Fibroblast of skin of scalp (primary cell): ENCODE results near the gene TEX2. TPM values are rescaled to one million over a fixed set of nuclear protein-coding genes. Genes with fewer than 3 reads are reported as not detected.

Experiments used
- DNase-seq: peaks from one replicate; pipeline ENCODE4 v3.0.0-alpha.2; 2013
- polyA plus RNA-seq, 2 experiments: library from polyadenylated mRNA; unstranded; fragments of 120-200 nt; gene quantifications; one replicate each; pipeline ENCODE4 v1.2.1, GENCODE V29; 2013; ENCODE audit not compliant: insufficient read length in 2 of 2

Gene TEX2
- polyA plus RNA-seq (2013, experiment 1 of 2; ENCODE audit: insufficient read length) = 13.6 TPM
- polyA plus RNA-seq (2013, experiment 2 of 2; ENCODE audit: insufficient read length) = 14.1 TPM

- DNase-seq = peak; percentile 89
Observed at GRCh38 chr17:64263000-64263766, at the start of gene TEX2. Gene TEX2 (minus strand): TSS chr17:64263260. CDS start chr17:64214217, 49,043 bp downstream.

GRCh38 chr17:64309710-64310109, 46.6 kb upstream of the TEX2 start:
- no peak for DNase-seq

GRCh38 chr17:64309021-64309420, 46.0 kb upstream of the TEX2 start:
- no peak for DNase-seq

GRCh38 chr17:64306850-64307463, 43.9 kb upstream of the TEX2 start:
- DNase-seq = peak; percentile 67

- no peak for DNase-seq
Observed at GRCh38 chr17:64304551-64304950, 41.5 kb upstream of the TEX2 start.

GRCh38 chr17:64300699-64300965, 37.6 kb upstream of the TEX2 start:
- DNase-seq = no peak

- no peak for DNase-seq
Observed at GRCh38 chr17:64297467-64298088, 34.5 kb upstream of the TEX2 start.

- no peak for DNase-seq
Observed at GRCh38 chr17:64296246-64296645, 33.2 kb upstream of the TEX2 start.

- DNase-seq = no peak
Observed at GRCh38 chr17:64295146-64295545, 32.1 kb upstream of the TEX2 start.

GRCh38 chr17:64291268-64291851, 28.3 kb upstream of the TEX2 start:
- no peak for DNase-seq

- DNase-seq = no peak
Observed at GRCh38 chr17:64289741-64290141, 26.7 kb upstream of the TEX2 start.

GRCh38 chr17:64282753-64283080, 19.7 kb upstream of the TEX2 start:
- no peak for DNase-seq

- DNase-seq = peak; percentile 73
Observed at GRCh38 chr17:64281962-64282752, 19.1 kb upstream of the TEX2 start.

GRCh38 chr17:64278614-64279013, 15.6 kb upstream of the TEX2 start:
- no peak for DNase-seq

GRCh38 chr17:64277831-64278562, 14.9 kb upstream of the TEX2 start:
- DNase-seq = no peak

GRCh38 chr17:64276961-64277505, 14.0 kb upstream of the TEX2 start:
- no peak for DNase-seq

GRCh38 chr17:64275016-64275415, 12.0 kb upstream of the TEX2 start:
- no peak for DNase-seq

GRCh38 chr17:64273006-64273405, 9.9 kb upstream of the TEX2 start:
- no peak for DNase-seq

GRCh38 chr17:64270885-64271284, 7.8 kb upstream of the TEX2 start:
- no peak for DNase-seq

GRCh38 chr17:64269687-64270649, 6.9 kb upstream of the TEX2 start:
- DNase-seq = no peak

- DNase-seq = no peak
Observed at GRCh38 chr17:64264891-64265290, 1.8 kb upstream of the TEX2 start.
